CD8-positive, alpha-beta memory T cell (primary cell): ENCODE results near the gene MFGE8. TPM values are rescaled to one million over a fixed set of nuclear protein-coding genes. Genes with fewer than 3 reads are reported as not detected.

Experiments
- CTCF ChIA-PET: fragments of 350-600 bp; sonication (Branson Sonifier 250); formaldehyde crosslinking; loops from one replicate; lab custom pipeline; 2021; ENCODE audit warnings: antibody characterized with exemption; lab: Charles Lee
- POLR2A ChIA-PET: fragments of 350-600 bp; sonication (Branson Sonifier 250); formaldehyde crosslinking; loops from one replicate; lab custom pipeline; 2021; ENCODE audit warnings: antibody characterized with exemption; lab: Charles Lee
- DNase-seq, 5 donors: peaks; one replicate each; pipeline versions ENCODE4 v3.0.0 to v3.0.0-alpha.2; 2020 to 2022; ENCODE audit warnings: mixed read lengths in 1 of 5
- H3K27ac ChIP-seq: one replicate; pipeline ENCODE4 v1.7.0; 2013; ENCODE audit warnings: low read depth, mild to moderate bottlenecking, low read length, moderate library complexity
- H3K27me3 ChIP-seq: 2 replicates; pipeline ENCODE4 v1.7.0; 2013; ENCODE audit warnings: low read length, mild to moderate bottlenecking; ENCODE audit not compliant: insufficient read depth, poor library complexity, severe bottlenecking
- H3K36me3 ChIP-seq: 2 replicates; pipeline ENCODE4 v1.7.0; 2013; ENCODE audit warnings: mild to moderate bottlenecking, low read length, moderate library complexity; ENCODE audit not compliant: insufficient read depth
- H3K4me1 ChIP-seq: 2 replicates; pipeline ENCODE4 v1.7.0; 2013; ENCODE audit warnings: mild to moderate bottlenecking, low read length, moderate library complexity; ENCODE audit not compliant: insufficient read depth
- H3K4me3 ChIP-seq: 2 replicates; pipeline ENCODE4 v1.7.0; 2013; ENCODE audit warnings: mild to moderate bottlenecking, low read length
- H3K9me3 ChIP-seq: 2 replicates; pipeline ENCODE4 v1.7.0; 2013; ENCODE audit warnings: mild to moderate bottlenecking, low read length
- H3K27ac Mint-ChIP-seq, 8 donors: one replicate each; pipeline ENCODE4 v1.8.0; 2020 to 2021; ENCODE audit warnings: mixed read lengths in 8 of 8, mild to moderate bottlenecking in 6 of 8, inconsistent platforms in 3 of 8, moderate library complexity in 3 of 8
- H3K27me3 Mint-ChIP-seq, 2 donors: one replicate each; pipeline ENCODE4 v1.8.0; 2020 to 2021; ENCODE audit warnings: mixed read lengths in 2 of 2, mild to moderate bottlenecking in 1 of 2, moderate library complexity in 1 of 2
- H3K36me3 Mint-ChIP-seq, 3 donors: one replicate each; pipeline ENCODE4 v1.8.0; 2020 to 2021; ENCODE audit warnings: mixed read lengths in 3 of 3, inconsistent platforms in 1 of 3, mild to moderate bottlenecking in 1 of 3
- H3K4me1 Mint-ChIP-seq, 3 donors: one replicate each; pipeline ENCODE4 v1.8.0; 2020 to 2021; ENCODE audit warnings: mixed read lengths in 3 of 3, inconsistent platforms in 1 of 3, mild to moderate bottlenecking in 1 of 3
- H3K4me3 Mint-ChIP-seq, 7 donors: one replicate each; pipeline ENCODE4 v1.8.0; 2020 to 2021; ENCODE audit warnings: mixed read lengths in 7 of 7, mild to moderate bottlenecking in 6 of 7, moderate library complexity in 4 of 7, inconsistent platforms in 2 of 7
- H3K9me3 Mint-ChIP-seq, 5 donors: one replicate each; pipeline ENCODE4 v1.8.0; 2020 to 2022; ENCODE audit warnings: mixed read lengths in 5 of 5, mild to moderate bottlenecking in 3 of 5, moderate library complexity in 2 of 5, inconsistent platforms in 1 of 5
- polyA plus RNA-seq: library from polyadenylated mRNA; unstranded; fragments of 300-500 nt; fragmentation: Illumina TruSeq; gene quantifications from one replicate; pipeline ENCODE4 v1.2.3, GENCODE V29; 2021
- total RNA-seq, 2 experiments: library from RNA; stranded (reverse); gene quantifications; one replicate each; pipeline ENCODE4 v1.2.3, GENCODE V29; 2021

Gene MFGE8
- total and polyA plus RNA-seq, 3 experiments from 2014 or later: 9.6 to 27.1 (median 23.0) TPM

- ChIA-PET CTCF (interaction anchor here (1.5 to 6.7 kb wide), 3 partner anchors 9 to 276 kb away, joined by 4 to 94 read pairs (median 59); partner anchors contain the start of gene HAPLN3), POLR2A (interaction anchor here (0.6 kb wide), 1 partner anchor 342 kb away, joined by 3 read pairs; no protein-coding TSS in a partner anchor)
- peaks cover 4 to 25% (median 7%) of the 10 kb centered on the region in 3 donors for H3K36me3 Mint-ChIP-seq
- peaks cover 0 to 1% of the 10 kb centered on the region in 2 donors for H3K27me3 Mint-ChIP-seq
- Histone ChIP-seq H3K36me3 (no peaks in the 10 kb centered on the region), H3K27ac (no peak overlapping the region), H3K4me3 (no peak overlapping the region), H3K27me3 (no peaks in the 10 kb centered on the region), H3K9me3 (no peaks in the 10 kb centered on the region), H3K4me1 (peaks cover 39% of the 10 kb centered on the region)
- H3K9me3 Mint-ChIP-seq: no peaks in the 10 kb centered on the region
- H3K4me3 Mint-ChIP-seq: no peak overlapping the region
- H3K4me1 Mint-ChIP-seq: peaks cover 23 to 42% (median 39%) of the 10 kb centered on the region in 3 donors
- peak overlapping the region; percentile 62 to 98 (median 84) for H3K27ac Mint-ChIP-seq
- DNase-seq: no peak
Observed at GRCh38 chr15:88902221-88902835, 10.9 kb downstream of the MFGE8 start.

GRCh38 chr15:88901508-88902220, 11.5 kb downstream of the MFGE8 start:
- ChIA-PET POLR2A (no interaction called here), CTCF (interaction anchor here (1.4 to 6.7 kb wide), 4 partner anchors 8 to 277 kb away, joined by 3 to 94 read pairs (median 32); partner anchors contain the start of gene HAPLN3)
- Histone ChIP-seq H3K27me3 (no peaks in the 10 kb centered on the region), H3K9me3 (no peaks in the 10 kb centered on the region), H3K4me3 (no peak overlapping the region), H3K4me1 (peaks cover 45% of the 10 kb centered on the region), H3K36me3 (no peaks in the 10 kb centered on the region), H3K27ac (no peak overlapping the region)
- Mint-ChIP-seq H3K36me3 (peaks cover 4 to 25% (median 7%) of the 10 kb centered on the region in 3 donors), H3K4me3 (no peak overlapping the region), H3K27me3 (peaks cover 0 to 1% of the 10 kb centered on the region in 2 donors), H3K4me1 (peaks cover 28 to 49% (median 46%) of the 10 kb centered on the region in 3 donors), H3K9me3 (no peaks in the 10 kb centered on the region), H3K27ac (peak overlapping the region in 7 of 8 donors; percentile 62 to 95 (median 78))
- no peak for DNase-seq

- H3K9me3 ChIP-seq: no peaks in the 10 kb centered on the region
- H3K4me3 ChIP-seq: no peak overlapping the region
- Mint-ChIP-seq H3K4me3 (no peak overlapping the region), H3K9me3 (no peaks in the 10 kb centered on the region), H3K27me3 (peaks cover 0 to 1% of the 10 kb centered on the region in 2 donors), H3K27ac (peak overlapping the region in 6 of 8 donors; percentile 18 to 95 (median 78)), H3K36me3 (peaks cover 4 to 20% (median 7%) of the 10 kb centered on the region in 3 donors), H3K4me1 (peaks cover 31 to 52% (median 51%) of the 10 kb centered on the region in 3 donors)
- CTCF ChIA-PET: interaction anchor here (0.9 to 1.5 kb wide), 3 partner anchors 116 to 277 kb away, joined by 3 to 4 read pairs (median 3); no protein-coding TSS in a partner anchor
- H3K27me3 ChIP-seq: no peaks in the 10 kb centered on the region
- H3K27ac ChIP-seq: no peak overlapping the region
- H3K36me3 ChIP-seq: no peaks in the 10 kb centered on the region
- POLR2A ChIA-PET: no interaction called here
- no peak for DNase-seq
- H3K4me1 ChIP-seq: peaks cover 52% of the 10 kb centered on the region
Observed at GRCh38 chr15:88900982-88901418, 12.2 kb downstream of the MFGE8 start.

- Histone ChIP-seq H3K9me3 (no peaks in the 10 kb centered on the region), H3K27me3 (no peaks in the 10 kb centered on the region), H3K4me3 (no peak overlapping the region), H3K36me3 (no peaks in the 10 kb centered on the region), H3K27ac (no peak overlapping the region), H3K4me1 (peaks cover 53% of the 10 kb centered on the region)
- peaks cover 0 to 1% of the 10 kb centered on the region in 2 donors for H3K27me3 Mint-ChIP-seq
- H3K27ac Mint-ChIP-seq: peak overlapping the region in 6 of 8 donors; percentile 18 to 82 (median 68)
- H3K9me3 Mint-ChIP-seq: no peaks in the 10 kb centered on the region
- peaks cover 33 to 56% (median 55%) of the 10 kb centered on the region in 3 donors for H3K4me1 Mint-ChIP-seq
- H3K36me3 Mint-ChIP-seq: peaks cover 4 to 18% (median 7%) of the 10 kb centered on the region in 3 donors
- POLR2A ChIA-PET: interaction anchor here (0.6 kb wide), 1 partner anchor 433 kb away, joined by 3 read pairs; the partner anchor contains the start of genes MRPL46 and MRPS11
- H3K4me3 Mint-ChIP-seq: no peak overlapping the region
- CTCF ChIA-PET: interaction anchor here (0.9 to 1.4 kb wide), 2 partner anchors 117 to 276 kb away, joined by 3 read pairs; no protein-coding TSS in a partner anchor
- no peak for DNase-seq
Observed at GRCh38 chr15:88900309-88900981, 12.7 kb downstream of the MFGE8 start.

GRCh38 chr15:88899251-88899650, 13.9 kb downstream of the MFGE8 start:
- H3K4me3 ChIP-seq: no peak overlapping the region
- no peak overlapping the region for H3K4me3 Mint-ChIP-seq
- H3K36me3 ChIP-seq: no peaks in the 10 kb centered on the region
- no peaks in the 10 kb centered on the region for H3K9me3 ChIP-seq
- peaks cover 0 to 2% of the 10 kb centered on the region in 2 donors for H3K27me3 Mint-ChIP-seq
- H3K4me1 ChIP-seq: peaks cover 43% of the 10 kb centered on the region
- H3K36me3 Mint-ChIP-seq: peaks cover 4 to 21% (median 7%) of the 10 kb centered on the region in 3 donors
- POLR2A ChIA-PET: no interaction called here
- H3K27ac Mint-ChIP-seq: peak overlapping the region in 1 of 8 donors; percentile 76
- no peak for DNase-seq
- peaks cover 27 to 49% (median 48%) of the 10 kb centered on the region in 3 donors for H3K4me1 Mint-ChIP-seq
- CTCF ChIA-PET: no interaction called here
- H3K27ac ChIP-seq: no peak overlapping the region
- no peaks in the 10 kb centered on the region for H3K9me3 Mint-ChIP-seq
- H3K27me3 ChIP-seq: no peaks in the 10 kb centered on the region

GRCh38 chr15:88898736-88899135, 14.4 kb downstream of the MFGE8 start:
- H3K9me3 ChIP-seq: no peaks in the 10 kb centered on the region
- H3K27me3 ChIP-seq: no peaks in the 10 kb centered on the region
- H3K27ac ChIP-seq: no peak overlapping the region
- H3K4me3 Mint-ChIP-seq: no peak overlapping the region
- H3K27ac Mint-ChIP-seq: no peak overlapping the region
- DNase-seq: no peak
- H3K27me3 Mint-ChIP-seq: peaks cover 0 to 4% of the 10 kb centered on the region in 2 donors
- H3K36me3 Mint-ChIP-seq: peaks cover under 1 to 22% (median 6%) of the 10 kb centered on the region in 3 donors
- no peaks in the 10 kb centered on the region for H3K36me3 ChIP-seq
- ChIA-PET CTCF (no interaction called here), POLR2A (no interaction called here)
- H3K4me1 Mint-ChIP-seq: peaks cover 26 to 49% (median 48%) of the 10 kb centered on the region in 3 donors
- H3K9me3 Mint-ChIP-seq: no peaks in the 10 kb centered on the region
- H3K4me1 ChIP-seq: peaks cover 43% of the 10 kb centered on the region
- no peak overlapping the region for H3K4me3 ChIP-seq

GRCh38 chr15:88897456-88898194, 15.6 kb downstream of the MFGE8 start:
- Histone ChIP-seq H3K27me3 (no peaks in the 10 kb centered on the region), H3K4me1 (peaks cover 33% of the 10 kb centered on the region), H3K36me3 (no peaks in the 10 kb centered on the region), H3K27ac (no peak overlapping the region), H3K4me3 (peak overlapping the region; percentile 40), H3K9me3 (no peaks in the 10 kb centered on the region)
- H3K4me1 Mint-ChIP-seq: peaks cover 24 to 43% (median 42%) of the 10 kb centered on the region in 3 donors
- DNase-seq: peak; percentile 49 to 89 (median 72)
- H3K27ac Mint-ChIP-seq: peak overlapping the region in 4 of 8 donors; percentile 15 to 85 (median 60)
- ChIA-PET CTCF (interaction anchor here (2.0 to 7.9 kb wide), 2 partner anchors 8 to 273 kb away, joined by 6 to 94 read pairs; no protein-coding TSS in a partner anchor), POLR2A (no interaction called here)
- H3K36me3 Mint-ChIP-seq: peaks cover 0 to 26% (median 6%) of the 10 kb centered on the region in 3 donors
- peaks cover 0 to 4% of the 10 kb centered on the region in 2 donors for H3K27me3 Mint-ChIP-seq
- H3K4me3 Mint-ChIP-seq: peak overlapping the region in 4 of 7 donors; percentile 14 to 62 (median 36)
- no peaks in the 10 kb centered on the region for H3K9me3 Mint-ChIP-seq
